HepG2 (cell line): ENCODE measurements around the gene NFKB2. TPM values are rescaled to one million over a fixed set of nuclear protein-coding genes. Genes with fewer than 3 reads are reported as not detected.
A peak's percentile ranks its signal among the peaks of the same experiment; 100 is the strongest.

Experiments
- ARID2 ChIP-seq: sonication (generic); formaldehyde crosslinking; IDR thresholded peaks from 2 replicates; pipeline ENCODE4 v1.8.1; 2022; ENCODE audit warnings: mild to moderate bottlenecking, missing genetic modification reagents, borderline replicate concordance
- ATAD3A ChIP-seq: sonication (generic); formaldehyde crosslinking; IDR thresholded peaks from 2 replicates; pipeline ENCODE4 v1.4.0; 2020; ENCODE audit warnings: missing genetic modification reagents
- BCL6 ChIP-seq: IDR thresholded peaks from 2 replicates; pipeline ENCODE4 v1.6.1; 2016; ENCODE audit warnings: missing genetic modification reagents, missing compliant biosample characterization
- DPF2 ChIP-seq: sonication (generic); formaldehyde crosslinking; IDR thresholded peaks from 2 replicates; pipeline ENCODE4 v1.4.0; 2020; ENCODE audit warnings: mild to moderate bottlenecking, low read depth, missing genetic modification reagents, borderline replicate concordance
- ELF3 ChIP-seq: IDR thresholded peaks from 2 replicates; pipeline ENCODE4 v1.6.1; 2016; ENCODE audit warnings: missing genetic modification reagents, missing compliant biosample characterization
- HMGA1 ChIP-seq: sonication (generic); formaldehyde crosslinking; conservative IDR thresholded peaks from 2 replicates; pipeline ENCODE4 v1.4.0; 2020; ENCODE audit warnings: missing genetic modification reagents
- ISL2 ChIP-seq: sonication (generic); formaldehyde crosslinking; IDR thresholded peaks from 2 replicates; pipeline ENCODE4 v1.5.0; 2020; ENCODE audit warnings: missing genetic modification reagents
- KDM2A ChIP-seq: sonication (generic); formaldehyde crosslinking; IDR thresholded peaks from 2 replicates; pipeline ENCODE4 v1.4.0; 2020; ENCODE audit warnings: low read depth, missing genetic modification reagents, borderline replicate concordance
- KLF12 ChIP-seq: sonication (generic); formaldehyde crosslinking; IDR thresholded peaks from 2 replicates; pipeline ENCODE4 v1.4.0; 2020; ENCODE audit warnings: missing genetic modification reagents, borderline replicate concordance
- MAZ ChIP-seq, 2 experiments: sonication (generic) in 1 of 2; formaldehyde crosslinking in 1 of 2; IDR thresholded peaks; 2 replicates each; pipeline versions ENCODE4 v1.5.0 to v1.6.1; 2012 to 2020; ENCODE audit warnings: low read depth in 2 of 2, mild to moderate bottlenecking in 2 of 2, borderline replicate concordance in 1 of 2, improper control_type of control experiment in 1 of 2, low read length in 1 of 2, missing genetic modification reagents in 1 of 2, moderate library complexity in 1 of 2
- MYPOP ChIP-seq: sonication (generic); formaldehyde crosslinking; IDR thresholded peaks from 2 replicates; pipeline ENCODE4 v1.8.1; 2023; ENCODE audit warnings: mild to moderate bottlenecking, moderate library complexity, missing genetic modification reagents
- MZF1 ChIP-seq: sonication (generic); formaldehyde crosslinking; IDR thresholded peaks from 2 replicates; pipeline ENCODE4 v1.8.1; 2023; ENCODE audit warnings: mild to moderate bottlenecking, missing genetic modification reagents, borderline replicate concordance
- POLR2AphosphoS5 ChIP-seq: IDR thresholded peaks from 2 replicates; pipeline ENCODE4 v1.6.1; 2012; ENCODE audit warnings: low read depth, low read length
- TAF1 ChIP-seq: sonication (generic); formaldehyde crosslinking; IDR thresholded peaks from 2 replicates; pipeline ENCODE4 v1.4.0; 2020; ENCODE audit warnings: missing genetic modification reagents
- ZNF30 ChIP-seq: sonication (generic); formaldehyde crosslinking; IDR thresholded peaks from 2 replicates; pipeline ENCODE4 v1.5.0; 2020; ENCODE audit warnings: mild to moderate bottlenecking, missing genetic modification reagents
- ZNF496 ChIP-seq: sonication (generic); formaldehyde crosslinking; IDR thresholded peaks from 2 replicates; pipeline ENCODE4 v1.8.1; 2023; ENCODE audit warnings: mild to moderate bottlenecking, moderate library complexity, missing genetic modification reagents; ENCODE audit not compliant: insufficient replicate concordance
- ZNF510 ChIP-seq: sonication (generic); formaldehyde crosslinking; IDR thresholded peaks from 2 replicates; pipeline ENCODE4 v1.4.0; 2020; ENCODE audit warnings: low read depth, mild to moderate bottlenecking, missing genetic modification reagents
- ZNF558 ChIP-seq: sonication (generic); formaldehyde crosslinking; IDR thresholded peaks from 2 replicates; pipeline ENCODE4 v1.9.0; 2022; ENCODE audit warnings: mild to moderate bottlenecking, missing genetic modification reagents, borderline replicate concordance
- ZNF563 ChIP-seq: sonication (generic); formaldehyde crosslinking; IDR thresholded peaks from 2 replicates; pipeline ENCODE4 v1.8.0; 2022; ENCODE audit warnings: mild to moderate bottlenecking, moderate library complexity, missing genetic modification reagents
- ZNF660 ChIP-seq: sonication (generic); formaldehyde crosslinking; IDR thresholded peaks from 2 replicates; pipeline ENCODE4 v1.5.1; 2020; ENCODE audit warnings: mild to moderate bottlenecking, low read depth, missing genetic modification reagents, borderline replicate concordance
- ZNF792 ChIP-seq: IDR thresholded peaks from 2 replicates; pipeline ENCODE4 v1.6.1; 2016
- polyA plus RNA-seq, 8 experiments: library from polyadenylated mRNA; depleted of rRNA in 3 of 8; stranded (reverse) in 7 of 8; unstranded in 1 of 8; fragments of >200 nt; fragmentation: Illumina TruSeq in 4 of 8; extraction: Trizol in 4 of 8; gene quantifications; 2 replicates each; pipeline versions ENCODE4 v1.2.1 to v1.2.3, GENCODE V29; 2011 to 2016; ENCODE audit warnings: low read depth in 4 of 8, missing spikeins in 1 of 8, mixed read lengths in 1 of 8; ENCODE audit not compliant: insufficient read depth in 1 of 8
- total RNA-seq, 5 experiments: library from RNA; depleted of rRNA; stranded (reverse); fragments of >200 nt; fragmentation: Illumina TruSeq; extraction: Trizol; gene quantifications; 2 replicates each; pipeline ENCODE4 v1.2.3, GENCODE V29; 2016; ENCODE audit warnings: low read depth in 1 of 5
- TF ChIP-seq, protein P1 (sequence below): sonication (generic); formaldehyde crosslinking; IDR thresholded peaks from 2 replicates; pipeline ENCODE4 v1.4.0; 2020; ENCODE audit warnings: missing genetic modification reagents
- TF ChIP-seq, protein P2 (sequence below): sonication (generic); formaldehyde crosslinking; IDR thresholded peaks from 2 replicates; pipeline ENCODE4 v1.4.0; 2020; ENCODE audit warnings: missing genetic modification reagents, borderline replicate concordance
- TF ChIP-seq, protein P3 (sequence below): sonication (generic); formaldehyde crosslinking; IDR thresholded peaks from 2 replicates; pipeline ENCODE4 v1.4.0; 2020; ENCODE audit warnings: mild to moderate bottlenecking, missing genetic modification reagents

NFKB2 gene
- total and polyA plus RNA-seq, 2 of the 13 experiments (the other 11 are each of a cell fraction or from before 2014, with no cell fraction given) = 7.7 to 12.5 TPM

GRCh38 chr10:102450374-102451104 is 55.0 kb downstream of the NFKB2 start (continued):
- TF ChIP-seq MAZ (IDR thresholded peaks at IDR 0.05; ENCODE audit: borderline replicate concordance, low read depth, low read length) (0 out of 2 replicates have a peak, but pooled peaks have one; percentile 20), MAZ (CRISPR knock-in tag; IDR thresholded peaks at IDR 0.05; ENCODE audit: low read depth) (peak; percentile 94), ZNF558 (peak; percentile 68; the same call in 1 of the 2 replicates), KLF12 (CRISPR knock-in tag) (no peak), ATAD3A (CRISPR knock-in tag) (0 out of 2 replicates have a peak, but pooled peaks have one; percentile 33), ZNF30 (CRISPR knock-in tag) (no peak), BCL6 (CRISPR knock-in tag) (no peak), ZNF510 (CRISPR knock-in tag) (no peak), ARID2 (no peak), ZNF496 (CRISPR knock-in tag) (no peak), ELF3 (CRISPR knock-in tag) (peak; percentile 73; the same call in 1 of the 2 replicates), POLR2AphosphoS5 (no peak; the same call in 1 of the 2 replicates), ISL2 (CRISPR knock-in tag) (no peak), ZNF660 (CRISPR knock-in tag) (no peak), TAF1 (peak; percentile 71; the same call in 1 of the 2 replicates), MYPOP (CRISPR knock-in tag) (no peak; the same call in 1 of the 2 replicates), ZNF563 (CRISPR knock-in tag) (peak; percentile 80), HMGA1 (CRISPR knock-in tag) (no peak), KDM2A (CRISPR knock-in tag) (peak; percentile 30; the same call in 1 of the 2 replicates), MZF1 (CRISPR knock-in tag) (no peak), DPF2 (CRISPR knock-in tag) (no peak), ZNF792 (CRISPR knock-in tag) (0 out of 2 replicates have a peak, but pooled peaks have one; percentile 14)
- TF ChIP-seq, protein P1, sequence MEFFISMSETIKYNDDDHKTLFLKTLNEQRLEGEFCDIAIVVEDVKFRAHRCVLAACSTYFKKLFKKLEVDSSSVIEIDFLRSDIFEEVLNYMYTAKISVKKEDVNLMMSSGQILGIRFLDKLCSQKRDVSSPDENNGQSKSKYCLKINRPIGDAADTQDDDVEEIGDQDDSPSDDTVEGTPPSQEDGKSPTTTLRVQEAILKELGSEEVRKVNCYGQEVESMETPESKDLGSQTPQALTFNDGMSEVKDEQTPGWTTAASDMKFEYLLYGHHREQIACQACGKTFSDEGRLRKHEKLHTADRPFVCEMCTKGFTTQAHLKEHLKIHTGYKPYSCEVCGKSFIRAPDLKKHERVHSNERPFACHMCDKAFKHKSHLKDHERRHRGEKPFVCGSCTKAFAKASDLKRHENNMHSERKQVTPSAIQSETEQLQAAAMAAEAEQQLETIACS (CRISPR knock-in tag) = peak; percentile 97
- TF ChIP-seq, protein P2, sequence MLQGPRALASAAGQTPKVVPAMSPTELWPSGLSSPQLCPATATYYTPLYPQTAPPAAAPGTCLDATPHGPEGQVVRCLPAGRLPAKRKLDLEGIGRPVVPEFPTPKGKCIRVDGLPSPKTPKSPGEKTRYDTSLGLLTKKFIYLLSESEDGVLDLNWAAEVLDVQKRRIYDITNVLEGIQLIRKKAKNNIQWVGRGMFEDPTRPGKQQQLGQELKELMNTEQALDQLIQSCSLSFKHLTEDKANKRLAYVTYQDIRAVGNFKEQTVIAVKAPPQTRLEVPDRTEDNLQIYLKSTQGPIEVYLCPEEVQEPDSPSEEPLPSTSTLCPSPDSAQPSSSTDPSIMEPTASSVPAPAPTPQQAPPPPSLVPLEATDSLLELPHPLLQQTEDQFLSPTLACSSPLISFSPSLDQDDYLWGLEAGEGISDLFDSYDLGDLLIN (CRISPR knock-in tag) = no peak; the same call in 1 of the 2 replicates
- TF ChIP-seq, protein P3, sequence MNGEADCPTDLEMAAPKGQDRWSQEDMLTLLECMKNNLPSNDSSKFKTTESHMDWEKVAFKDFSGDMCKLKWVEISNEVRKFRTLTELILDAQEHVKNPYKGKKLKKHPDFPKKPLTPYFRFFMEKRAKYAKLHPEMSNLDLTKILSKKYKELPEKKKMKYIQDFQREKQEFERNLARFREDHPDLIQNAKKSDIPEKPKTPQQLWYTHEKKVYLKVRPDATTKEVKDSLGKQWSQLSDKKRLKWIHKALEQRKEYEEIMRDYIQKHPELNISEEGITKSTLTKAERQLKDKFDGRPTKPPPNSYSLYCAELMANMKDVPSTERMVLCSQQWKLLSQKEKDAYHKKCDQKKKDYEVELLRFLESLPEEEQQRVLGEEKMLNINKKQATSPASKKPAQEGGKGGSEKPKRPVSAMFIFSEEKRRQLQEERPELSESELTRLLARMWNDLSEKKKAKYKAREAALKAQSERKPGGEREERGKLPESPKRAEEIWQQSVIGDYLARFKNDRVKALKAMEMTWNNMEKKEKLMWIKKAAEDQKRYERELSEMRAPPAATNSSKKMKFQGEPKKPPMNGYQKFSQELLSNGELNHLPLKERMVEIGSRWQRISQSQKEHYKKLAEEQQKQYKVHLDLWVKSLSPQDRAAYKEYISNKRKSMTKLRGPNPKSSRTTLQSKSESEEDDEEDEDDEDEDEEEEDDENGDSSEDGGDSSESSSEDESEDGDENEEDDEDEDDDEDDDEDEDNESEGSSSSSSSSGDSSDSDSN (CRISPR knock-in tag) = peak; percentile 88
